Stimulated activated CD8-positive, alpha-beta memory T cell treated with anti-CD3 and anti-CD28 coated beads, Interleukin-2, amount 100 ng/mL, for 1 hour (primary cell): ENCODE measurements around the gene PIAS1.
A peak's percentile ranks its signal among the peaks of the same experiment; 100 is the strongest.
"Not testable (repeated sequence)": the region's sequence is repeated elsewhere in the genome, so short reads cannot be mapped to it uniquely, and the experiment has no call there.

ENCODE experiments used
- DNase-seq, 2 donors: peaks; one replicate each; pipeline ENCODE4 v3.0.0-alpha.2; 2020; ENCODE audit warnings: low read depth in 2 of 2

Gene PIAS1

DNA sequence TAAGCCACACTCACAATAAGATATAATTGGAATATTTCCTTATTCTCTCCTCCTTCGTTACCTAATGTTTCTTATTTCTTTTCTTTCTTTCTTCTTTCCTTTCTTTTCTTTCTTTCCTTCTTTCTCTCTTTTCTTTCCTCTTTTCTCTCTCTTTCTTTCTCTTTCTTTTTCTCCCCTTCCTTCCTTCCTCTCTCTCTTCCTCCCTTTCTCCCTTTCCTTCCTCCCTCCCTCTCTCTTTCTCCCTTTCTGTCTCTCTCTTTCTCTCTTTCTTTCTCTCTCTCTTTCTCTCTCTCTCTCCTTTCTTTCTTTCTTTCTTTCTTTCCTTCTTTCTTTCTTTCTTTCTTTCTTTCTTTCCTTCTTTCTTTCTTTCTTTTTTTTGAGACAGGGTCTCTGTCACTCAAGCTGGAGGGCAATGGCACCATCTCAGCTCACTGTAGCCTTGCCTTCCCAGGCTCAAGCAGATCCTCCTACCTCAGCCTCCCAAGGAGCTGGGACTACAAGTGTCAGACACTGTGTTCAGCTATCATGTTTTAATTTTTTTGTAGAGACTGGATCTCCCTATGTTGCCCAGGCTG lies 19.3 kb upstream of the PIAS1 start:
- DNase-seq: no peak

DNA sequence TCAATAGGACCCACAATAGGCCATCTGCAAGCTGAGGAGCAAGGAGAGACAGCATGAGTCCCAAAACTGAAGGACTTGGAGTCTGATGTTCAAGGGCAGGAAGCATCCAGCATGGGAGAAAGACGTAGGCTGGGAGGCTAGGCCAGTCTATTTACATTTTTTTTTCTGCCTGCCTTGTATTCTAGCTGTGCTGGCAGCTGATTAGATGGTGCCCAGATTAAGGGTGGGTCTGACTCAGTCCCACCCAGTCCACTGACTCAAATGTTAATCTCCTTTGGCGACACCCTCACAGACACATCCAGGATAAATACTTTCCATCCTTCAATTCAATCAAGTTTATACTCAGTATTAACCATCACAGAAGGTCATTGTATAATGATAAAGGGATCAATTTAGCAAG lies 15.9 kb upstream of the PIAS1 start:
- no peak for DNase-seq

GRCh38 chr15:68040144-68040543 lies 14.0 kb upstream of the PIAS1 start:
- no peak for DNase-seq

DNA sequence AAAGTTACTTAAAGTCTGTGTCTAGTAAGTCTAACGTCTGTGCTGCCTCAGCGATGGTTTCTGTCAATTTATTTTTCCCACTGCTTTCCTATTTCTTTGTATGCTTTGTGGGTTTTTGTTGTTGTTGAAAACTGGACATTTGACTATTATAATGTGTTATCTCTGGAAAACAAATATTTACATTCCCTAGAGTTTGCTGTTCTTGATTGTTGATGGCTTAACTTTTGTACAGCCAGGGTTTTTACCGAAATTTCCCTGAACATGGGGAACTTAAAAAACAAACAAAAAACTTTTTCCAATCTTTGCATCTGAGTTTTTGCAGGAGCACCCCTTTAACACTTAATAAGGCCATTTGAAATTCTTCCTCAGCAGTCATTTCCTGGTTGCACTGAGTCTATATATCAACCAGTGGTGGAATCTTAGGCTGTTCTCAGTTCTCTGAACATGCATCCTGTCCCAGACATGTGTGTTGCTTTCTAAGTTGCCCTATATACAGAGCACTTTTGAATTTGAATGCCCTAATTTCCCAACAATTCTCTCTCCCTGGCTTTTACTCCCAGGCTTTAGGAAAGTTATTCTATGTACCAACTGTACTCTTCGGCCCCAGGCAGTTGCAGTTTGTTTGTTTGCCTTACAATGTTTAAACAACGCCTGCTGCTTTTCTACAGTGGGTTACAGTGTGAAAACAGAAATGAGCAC lies 11.8 kb upstream of the PIAS1 start:
- DNase-seq: no peak

GRCh38 chr15:68042855-68043222 lies 11.3 kb upstream of the PIAS1 start:
- no peak for DNase-seq

- DNase-seq: no peak
These were observed 8.5 kb upstream of the PIAS1 start for GRCh38 chr15:68045289-68046265.

DNA sequence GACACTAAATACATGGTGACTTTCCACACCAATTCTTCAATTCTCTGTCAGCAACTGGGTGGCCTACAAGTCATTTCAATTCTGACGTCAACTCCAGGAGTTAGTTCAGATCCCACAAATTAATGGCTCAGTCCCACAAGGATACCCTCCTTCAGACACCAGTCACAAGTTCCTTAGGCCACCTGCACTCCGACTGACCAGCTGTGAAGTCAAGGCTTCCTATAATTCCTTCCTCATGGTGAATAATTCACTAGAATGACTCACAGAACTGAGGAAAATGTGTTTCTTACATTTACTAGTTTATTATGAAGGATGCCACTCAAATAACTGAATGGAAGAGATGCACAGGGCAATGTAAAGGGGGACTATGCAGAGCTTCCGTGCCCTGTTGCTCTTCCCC lies 6.3 kb upstream of the PIAS1 start:
- no peak for DNase-seq

GRCh38 chr15:68051109-68051508 lies 3.0 kb upstream of the PIAS1 start:
- DNase-seq: no peak

DNA sequence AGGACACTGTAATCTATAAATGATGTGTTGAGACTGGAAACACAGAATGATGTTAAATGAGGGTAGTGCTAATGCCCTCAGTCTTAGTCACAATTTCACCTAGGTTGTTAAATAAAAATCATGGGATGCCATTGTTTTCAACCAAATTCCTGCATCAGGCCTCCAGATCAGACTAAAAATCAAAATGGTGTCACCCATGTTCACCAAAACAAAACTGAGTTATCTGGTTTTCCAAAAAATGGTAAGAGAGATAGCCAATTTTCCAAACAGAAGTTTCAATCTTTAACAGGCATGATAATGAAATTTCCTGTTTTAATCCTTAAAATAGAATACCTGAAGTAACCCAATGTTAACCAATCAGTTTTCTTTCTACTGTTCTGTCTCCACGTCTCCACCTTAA lies 2.2 kb upstream of the PIAS1 start:
- DNase-seq: no peak

DNA sequence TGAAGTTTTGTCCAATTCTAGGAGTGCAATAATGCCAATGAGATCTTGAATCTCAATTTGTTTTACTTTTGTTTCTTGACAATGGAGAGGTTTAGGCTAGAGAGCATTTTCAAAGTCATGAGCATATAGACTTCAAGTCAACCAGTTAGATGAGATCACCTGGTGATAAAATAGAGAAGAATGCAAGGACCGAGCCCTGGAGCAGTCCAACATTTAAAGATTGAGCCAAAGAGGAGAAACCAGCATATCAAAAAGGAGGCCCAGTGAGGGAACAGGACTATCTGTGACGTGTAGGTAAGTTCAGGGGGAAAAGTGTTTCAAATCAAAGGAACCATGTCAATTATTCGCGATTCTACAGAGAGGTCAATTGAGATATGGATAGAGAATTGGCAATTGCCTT lies 1.7 kb upstream of the PIAS1 start:
- no peak for DNase-seq

DNA sequence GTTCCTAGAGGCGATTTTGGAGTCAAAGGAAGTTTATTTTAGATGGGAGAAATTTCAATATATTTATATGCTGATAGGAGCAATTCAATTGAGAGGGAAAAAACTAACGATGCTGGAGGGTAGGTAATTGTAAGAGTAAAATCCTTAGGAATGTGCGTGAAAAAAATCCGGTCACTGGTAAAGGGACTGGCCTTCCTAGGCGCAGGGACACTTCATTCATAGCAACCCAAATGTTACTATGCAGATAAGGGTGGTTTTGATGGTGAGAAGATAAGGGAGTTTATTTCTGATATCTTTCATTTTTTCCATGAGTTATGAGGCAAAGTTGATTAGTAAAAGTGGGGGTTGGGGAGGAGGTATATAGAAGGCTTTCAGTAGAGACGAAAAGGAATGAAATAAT lies 1.1 kb upstream of the PIAS1 start:
- no peak for DNase-seq

- DNase-seq: no peak
These were observed 611 bp downstream of the PIAS1 start for GRCh38 chr15:68054628-68055223.

GRCh38 chr15:68055224-68055705 lies 1.1 kb downstream of the PIAS1 start:
- DNase-seq: peak; percentile 16 to 24

DNA sequence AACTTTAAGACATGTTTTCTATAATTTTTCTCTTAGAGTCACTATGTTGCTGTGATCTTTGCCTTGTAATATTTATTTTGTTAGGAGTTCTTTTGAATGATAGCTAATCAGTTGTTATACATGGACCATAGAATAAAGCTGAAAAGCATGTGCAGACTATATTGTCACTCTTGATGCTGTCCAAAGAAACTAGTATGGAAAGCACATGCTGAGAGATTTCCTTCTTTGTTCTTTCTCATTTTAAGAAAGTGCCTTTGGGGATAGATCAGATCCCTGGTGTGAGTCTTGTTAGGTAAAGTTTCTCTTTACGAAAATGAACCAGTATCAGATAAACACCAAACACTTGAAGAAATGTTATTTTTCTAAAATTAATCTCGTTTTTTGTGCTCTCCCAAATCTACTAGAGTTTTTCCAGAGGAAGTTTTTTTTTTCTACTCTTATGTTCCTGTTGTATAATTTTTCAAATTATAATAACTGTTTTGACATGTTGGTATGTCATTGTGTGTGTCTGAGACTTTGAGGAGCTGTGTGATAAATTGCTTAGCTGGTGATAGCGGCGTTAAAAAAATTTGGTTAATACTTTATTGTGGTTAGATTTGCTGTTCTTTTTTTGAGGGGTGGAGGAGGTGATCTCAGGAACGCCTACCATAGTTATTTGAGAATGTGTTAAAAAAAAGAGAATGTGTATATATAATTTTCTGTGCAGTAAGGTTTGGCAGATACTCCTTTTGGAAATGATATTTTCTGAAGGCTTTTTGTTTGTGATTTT lies 2.2 kb downstream of the PIAS1 start:
- no peak for DNase-seq

DNA sequence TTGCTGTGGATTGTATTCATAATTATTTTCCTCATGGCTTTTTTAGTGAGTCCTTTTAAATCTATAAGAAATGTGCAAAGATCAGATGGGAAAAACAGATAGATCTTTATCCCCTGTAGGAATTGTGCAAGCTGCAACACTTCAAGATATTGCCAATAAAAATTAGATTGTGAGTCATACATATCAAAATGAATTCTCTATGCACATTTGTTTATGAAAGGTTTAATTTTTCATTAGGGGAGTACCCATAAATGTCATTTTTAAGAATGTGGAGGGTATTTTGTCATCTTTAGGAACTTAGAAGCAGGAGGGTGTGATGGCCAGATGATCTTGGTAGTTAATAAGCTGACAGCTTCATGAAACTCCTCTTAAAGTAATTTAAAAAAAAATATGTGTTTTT lies 2.9 kb downstream of the PIAS1 start:
- no peak for DNase-seq

DNA sequence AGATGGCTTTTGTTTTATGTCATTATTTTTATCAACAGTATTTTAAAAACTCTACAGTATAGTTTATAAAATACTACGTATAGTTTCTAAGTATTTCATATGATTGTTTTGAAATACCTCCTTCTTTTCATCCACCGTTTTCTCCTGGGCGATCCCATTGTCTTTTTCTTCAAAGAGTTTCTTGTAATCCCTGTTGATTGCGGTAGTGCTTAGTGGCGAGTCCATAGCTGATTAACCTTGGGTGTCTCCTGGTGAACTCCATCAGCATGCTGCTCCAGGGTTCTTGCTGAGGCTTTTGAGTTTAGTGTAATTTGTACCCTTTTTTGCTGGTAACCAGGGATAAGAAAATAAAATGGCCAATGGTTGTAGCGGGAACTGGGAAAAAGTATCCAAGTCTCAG lies 3.6 kb downstream of the PIAS1 start:
- DNase-seq: no peak

- not testable (repeated sequence) for DNase-seq
These were observed 4.9 kb downstream of the PIAS1 start for GRCh38 chr15:68058970-68059369.

DNA sequence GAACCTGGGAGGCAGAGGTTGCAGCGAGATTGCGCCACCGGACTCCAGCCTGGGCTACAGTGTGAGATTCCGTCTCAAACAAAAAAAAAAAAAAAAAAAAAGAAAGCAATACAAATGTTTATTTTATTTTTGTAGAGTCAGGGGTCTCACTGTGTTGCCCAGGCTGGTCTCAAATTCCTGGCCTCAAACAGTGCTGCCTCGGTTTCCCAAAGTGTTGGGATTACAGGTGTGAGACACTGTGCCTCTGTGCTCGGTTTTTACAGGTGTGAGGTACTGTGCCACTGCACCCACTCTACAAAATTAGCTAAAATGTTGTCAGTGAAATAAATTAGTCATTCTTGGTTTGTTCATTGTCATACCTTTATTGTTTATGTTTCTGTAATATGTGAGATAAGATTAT lies 5.5 kb downstream of the PIAS1 start:
- DNase-seq: no peak

GRCh38 chr15:68061171-68061570 lies 7.1 kb downstream of the PIAS1 start:
- no peak for DNase-seq

DNA sequence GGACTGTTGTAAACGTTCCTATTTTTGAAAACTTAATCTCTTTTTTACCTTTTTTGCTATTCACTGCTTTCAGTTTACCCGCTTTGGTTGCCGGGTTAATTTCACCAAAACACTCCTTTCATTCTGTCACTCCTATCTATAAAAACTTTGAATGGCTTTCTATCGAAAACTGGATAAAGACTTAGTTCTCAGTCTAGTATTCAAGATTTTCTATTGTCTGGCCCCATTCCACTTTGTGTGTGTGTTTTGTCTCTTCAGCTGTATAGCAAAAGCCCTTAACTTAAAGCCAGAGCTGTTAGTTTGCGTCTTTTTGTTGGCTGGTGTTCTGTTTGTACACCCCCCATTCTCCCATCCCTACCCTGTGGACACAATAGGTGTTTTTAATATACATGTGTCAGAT lies 7.5 kb downstream of the PIAS1 start:
- no peak for DNase-seq

GRCh38 chr15:68062214-68062613 lies 8.1 kb downstream of the PIAS1 start:
- no peak for DNase-seq
